Stimulated activated CD4-positive, alpha-beta T cell treated with anti-CD3 and anti-CD28 coated beads, Interleukin-1b, Interleukin-23, amount 100 ng/mL, for 48 hours (primary cell): ENCODE measurements around the gene UNG.
"Not testable (repeated sequence)": the region's sequence is repeated elsewhere in the genome, so short reads cannot be mapped to it uniquely, and the experiment has no call there.

Experiments
- DNase-seq: peaks from one replicate; pipeline ENCODE4 v3.0.0-alpha.2; 2020

UNG gene

DNA sequence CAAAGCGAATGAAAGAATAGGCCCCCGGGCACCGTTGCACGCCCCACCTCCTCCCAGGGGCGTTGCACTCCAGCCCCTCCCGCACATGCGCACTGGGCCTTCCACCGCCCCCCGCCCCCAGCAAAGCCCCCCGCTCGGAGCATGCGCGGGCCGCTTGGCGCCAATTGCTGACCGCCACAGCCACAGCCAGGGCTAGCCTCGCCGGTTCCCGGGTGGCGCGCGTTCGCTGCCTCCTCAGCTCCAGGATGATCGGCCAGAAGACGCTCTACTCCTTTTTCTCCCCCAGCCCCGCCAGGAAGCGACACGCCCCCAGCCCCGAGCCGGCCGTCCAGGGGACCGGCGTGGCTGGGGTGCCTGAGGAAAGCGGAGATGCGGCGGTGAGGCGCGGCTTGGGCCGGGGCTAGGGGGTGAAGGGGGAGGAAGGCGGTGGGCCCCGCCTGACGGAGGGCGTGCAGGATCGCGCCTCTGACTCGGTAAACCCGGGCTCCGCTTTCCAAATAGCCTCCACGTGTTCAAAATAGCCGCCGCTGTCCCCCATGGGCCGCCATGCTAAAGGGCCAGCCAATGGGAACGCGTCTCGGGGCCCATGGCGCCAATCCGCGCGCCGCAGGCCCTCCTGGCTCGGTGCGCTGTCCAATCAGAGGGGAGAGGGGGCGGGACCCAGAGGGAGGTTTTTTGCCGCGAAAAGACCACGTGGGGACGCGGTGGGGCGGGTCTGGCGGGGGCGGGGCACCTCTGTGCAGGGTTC, at the start of gene UNG:
Gene UNG (plus strand): TSS at position 163 of the 748 bp plus-strand sequence. CDS start 83 bp downstream, at position 246.
- DNase-seq: peak; percentile 96

DNA sequence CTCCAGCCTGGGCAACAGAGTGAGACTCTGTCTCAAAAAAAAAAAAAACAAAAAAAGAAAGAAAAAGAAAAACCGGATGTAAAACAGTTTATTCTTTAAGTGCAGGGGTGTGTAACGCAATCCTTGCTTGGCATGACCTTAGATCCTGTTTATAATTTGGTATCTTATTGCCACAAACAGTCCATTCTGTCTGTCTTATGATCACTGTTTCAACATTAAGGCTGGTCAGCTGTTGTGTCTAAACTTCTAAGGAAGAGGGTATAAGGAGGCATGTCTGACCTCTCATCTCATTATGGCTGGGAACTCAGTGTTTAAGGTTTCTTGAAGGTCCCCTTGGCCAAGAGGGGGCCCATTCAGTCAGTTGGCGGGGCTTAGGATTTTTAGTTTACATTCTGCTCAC, 48.7 kb upstream of the UNG start:
- not testable (repeated sequence) for DNase-seq

DNA sequence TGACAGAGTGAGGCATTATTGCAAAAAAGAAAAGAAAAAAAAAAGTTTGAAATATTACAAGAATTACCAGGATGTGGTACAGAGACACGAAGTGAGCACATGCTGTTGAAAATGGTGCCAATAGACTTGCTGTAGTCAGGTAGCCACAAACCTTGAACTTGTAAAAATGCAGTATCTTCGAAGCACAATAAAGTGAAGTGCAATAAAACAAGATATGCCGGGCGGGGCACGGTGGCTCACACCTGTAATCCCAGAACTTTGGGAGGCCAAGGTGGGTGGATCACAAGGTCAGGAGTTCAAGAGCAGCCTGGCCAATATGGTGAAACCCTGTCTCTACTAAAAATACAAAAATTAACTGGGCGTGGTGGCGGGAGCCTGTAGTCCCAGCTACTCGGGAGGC, 47.6 kb upstream of the UNG start:
- not testable (repeated sequence) for DNase-seq

DNA sequence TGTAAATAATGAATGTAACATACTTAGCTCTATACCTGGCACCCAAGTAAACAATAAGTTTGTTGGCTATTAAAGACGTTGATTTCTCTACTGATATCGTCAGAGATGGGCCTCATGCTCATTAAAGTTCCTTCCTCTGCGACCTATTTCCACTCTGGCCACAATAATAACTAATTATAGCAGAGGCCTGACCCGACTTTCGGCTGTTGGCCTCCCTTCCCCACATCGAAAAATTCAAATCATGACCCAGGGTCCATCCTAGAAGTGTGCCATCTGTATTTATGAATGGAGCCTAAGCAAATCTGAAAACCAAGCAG, 45.3 kb upstream of the UNG start:
- no peak for DNase-seq

DNA sequence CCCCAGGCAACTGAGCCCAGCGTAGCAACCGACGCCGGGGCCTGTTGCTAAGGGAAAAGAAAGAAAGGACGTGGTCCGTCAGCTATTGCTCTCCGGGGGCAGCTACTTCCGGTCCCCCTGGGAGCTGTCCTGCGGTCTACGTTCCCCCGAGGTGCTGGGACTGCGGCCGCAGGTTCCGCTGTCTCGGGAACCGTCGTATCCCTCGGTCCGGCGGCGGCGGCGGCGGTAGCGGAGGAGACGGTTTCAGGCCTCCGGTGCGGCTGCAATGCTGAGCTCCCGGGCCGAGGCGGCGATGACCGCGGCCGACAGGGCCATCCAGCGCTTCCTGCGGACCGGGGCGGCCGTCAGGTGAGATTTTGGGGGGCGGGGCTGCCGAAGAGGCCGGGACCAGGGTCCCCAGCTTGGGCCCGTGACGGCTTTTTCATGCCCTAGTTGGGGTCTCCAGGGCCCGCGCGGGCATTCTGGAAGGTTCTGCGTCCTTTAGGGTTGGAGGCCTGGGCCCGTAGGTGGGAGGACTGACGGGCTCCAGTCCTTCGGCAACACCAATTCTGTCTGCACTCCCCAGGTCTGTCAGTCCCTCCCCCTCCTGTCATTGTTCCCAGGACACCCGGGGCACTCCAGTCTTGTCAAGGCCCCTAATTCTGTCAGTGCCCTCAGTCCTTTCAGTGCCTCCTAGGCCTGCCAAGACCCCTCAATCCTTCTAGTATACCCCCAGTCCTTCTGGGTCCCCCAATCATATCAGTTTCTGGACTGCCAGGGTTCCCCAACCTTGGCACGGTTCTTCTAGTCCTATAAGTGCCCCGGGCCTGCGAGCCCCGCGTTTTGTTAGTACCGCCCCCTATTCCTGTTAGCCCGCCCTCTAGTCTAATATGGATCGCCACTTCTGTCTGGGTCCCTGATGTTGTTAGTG, 44.7 kb upstream of the UNG start, which contains the start of gene USP30:
Gene USP30 (plus strand): TSS at position 163 of the 910 bp plus-strand sequence. CDS start 103 bp downstream, at position 266.
- peak; percentile 87 for DNase-seq

DNA sequence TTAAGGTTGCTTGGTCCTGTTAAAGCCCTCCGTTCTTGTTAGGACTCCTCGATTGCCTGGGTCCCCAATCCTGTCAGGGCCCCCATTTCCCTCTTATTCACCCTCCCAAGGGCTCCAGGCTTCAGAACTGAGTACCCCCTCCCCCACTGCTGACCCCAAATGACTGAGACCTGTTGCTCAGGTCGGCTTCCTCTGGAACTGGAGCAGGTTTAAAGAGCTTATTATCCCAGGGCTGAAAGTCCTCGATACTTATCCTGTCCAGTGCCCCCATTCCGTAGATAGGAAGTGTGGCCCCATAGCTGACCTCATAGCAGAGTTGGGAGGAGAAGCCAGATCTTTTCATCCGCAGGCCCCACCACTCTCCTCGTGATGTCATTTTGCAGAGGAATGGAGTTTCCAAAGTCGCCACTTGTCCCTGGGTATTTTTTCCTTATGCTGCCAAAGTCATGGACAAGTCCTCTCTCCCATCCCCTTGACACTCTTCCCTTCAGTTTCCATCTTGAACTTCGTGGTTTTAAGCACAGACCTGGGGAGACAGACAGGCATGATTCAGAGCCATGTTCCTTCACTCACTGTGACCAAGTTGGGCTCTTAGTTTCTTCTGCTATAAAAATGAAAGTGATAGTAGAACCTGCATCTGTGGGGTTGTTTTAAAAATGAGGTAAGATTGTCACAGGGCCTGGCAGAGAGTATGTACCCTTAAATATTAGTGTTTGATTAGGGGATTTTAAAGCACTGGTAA, 43.8 kb upstream of the UNG start:
- DNase-seq: peak; percentile 27

DNA sequence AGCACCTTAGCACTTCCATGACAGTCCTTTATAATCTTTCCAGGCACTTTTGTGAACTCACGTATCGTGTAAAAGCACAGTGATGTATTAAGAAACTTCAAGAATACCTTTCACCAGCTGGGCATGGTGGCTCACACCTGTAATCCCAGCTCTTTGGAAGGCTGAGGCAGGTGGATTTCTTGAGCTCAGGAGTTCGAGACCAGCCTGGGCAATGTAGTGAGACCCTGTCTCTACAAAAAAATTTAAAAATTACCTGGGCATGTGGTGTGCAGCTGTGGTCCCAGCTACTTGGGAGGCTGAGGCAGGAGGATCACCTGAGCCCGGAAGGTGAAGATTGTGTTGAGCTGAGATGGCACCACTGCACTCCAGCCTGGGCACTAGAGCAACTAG, 43.3 kb upstream of the UNG start:
- not testable (repeated sequence) for DNase-seq

DNA sequence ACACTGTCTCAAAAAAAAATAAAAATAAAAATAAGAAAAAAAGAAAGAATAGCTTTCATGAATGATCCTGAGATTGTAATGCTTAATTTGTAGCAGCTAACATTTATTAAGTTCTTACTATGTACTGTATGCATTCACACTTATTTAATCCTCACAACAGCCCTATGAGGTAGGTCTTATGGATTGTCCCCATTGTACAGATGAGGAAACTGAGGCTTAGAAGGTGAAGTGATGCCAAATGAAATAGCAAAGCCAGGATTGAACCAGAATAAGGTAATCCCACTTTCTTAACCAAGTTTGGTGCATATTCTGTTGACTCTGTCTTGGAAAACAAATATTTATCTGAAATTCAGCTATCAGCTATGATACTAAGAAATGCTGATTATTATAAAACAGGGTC, 42.9 kb upstream of the UNG start:
- DNase-seq: no peak

DNA sequence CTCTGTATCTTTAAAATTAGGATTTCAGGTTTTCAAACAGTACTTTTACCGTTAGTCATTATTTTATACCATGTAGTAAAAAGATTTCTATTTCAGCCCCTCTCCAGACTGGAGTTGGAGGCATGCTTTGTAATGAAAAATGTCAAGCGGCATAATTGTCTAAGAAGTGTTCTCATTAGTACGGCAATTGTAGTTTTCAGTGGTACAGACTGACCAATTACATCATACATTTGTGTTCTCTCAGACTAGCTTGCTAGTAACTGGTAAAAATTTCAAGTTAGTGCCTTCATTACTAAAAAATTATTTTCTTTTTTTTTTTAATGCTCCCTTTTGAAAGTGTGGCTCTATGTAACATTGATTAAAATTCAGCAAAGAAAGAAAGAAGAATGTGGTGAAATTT, 40.5 kb upstream of the UNG start:
- no peak for DNase-seq

DNA sequence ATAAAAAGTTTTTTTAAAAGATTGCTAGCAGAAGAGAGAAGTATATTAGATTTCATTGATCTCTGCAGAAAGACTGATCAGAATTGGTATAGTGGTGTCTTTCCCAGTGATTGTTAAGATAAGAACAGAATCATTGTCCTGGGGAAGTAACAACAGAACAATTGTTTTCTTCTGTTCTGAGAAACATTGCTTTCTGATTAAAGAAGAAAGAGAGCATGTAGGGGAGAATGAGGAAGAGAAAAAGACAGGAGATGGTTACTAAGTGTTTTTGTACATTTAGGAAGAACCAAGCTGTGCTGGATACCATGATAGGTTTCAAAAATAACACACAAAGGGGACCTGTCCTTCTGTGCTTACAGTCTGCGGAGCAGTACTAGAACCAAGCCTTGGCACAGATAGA, 40.0 kb upstream of the UNG start:
- no peak for DNase-seq

DNA sequence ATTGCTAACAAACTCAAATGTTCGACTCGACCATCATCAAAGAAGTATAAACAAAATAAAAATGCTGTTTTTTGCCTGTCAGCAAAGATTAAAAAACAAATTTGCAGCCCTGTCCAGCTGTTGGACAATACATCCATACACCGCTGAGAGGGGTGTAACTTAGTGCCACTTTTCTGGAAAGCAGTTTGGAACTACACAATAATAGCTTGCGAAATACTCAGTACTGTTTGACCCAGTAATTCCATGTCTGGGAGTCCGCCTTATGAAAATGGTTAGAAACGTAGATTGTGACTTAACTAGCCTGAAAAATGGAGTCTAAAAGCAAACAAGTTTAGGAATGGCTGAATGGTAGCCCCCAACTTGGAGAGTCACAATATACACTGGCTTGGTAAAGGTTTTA, 38.6 kb upstream of the UNG start:
- no peak for DNase-seq

DNA sequence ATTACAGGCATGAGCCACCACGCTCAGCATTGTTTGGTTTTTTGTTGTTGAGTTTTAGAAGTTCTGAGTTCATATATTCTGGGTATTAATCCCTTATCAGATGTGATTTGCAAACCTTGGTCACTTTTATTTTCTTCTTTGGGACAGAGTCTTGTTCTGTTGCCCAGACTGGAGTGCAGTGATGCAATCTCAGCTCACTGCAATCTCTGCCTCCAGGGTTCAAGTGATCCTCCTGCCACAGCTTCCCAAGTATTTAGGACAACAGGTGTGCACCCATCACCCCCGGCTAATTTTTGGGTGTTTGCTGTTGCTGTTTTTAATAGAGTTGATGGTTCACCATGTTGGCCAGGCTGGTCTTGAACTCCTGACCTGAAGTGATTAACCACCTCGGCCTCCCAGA, 33.3 kb upstream of the UNG start:
- no peak for DNase-seq

DNA sequence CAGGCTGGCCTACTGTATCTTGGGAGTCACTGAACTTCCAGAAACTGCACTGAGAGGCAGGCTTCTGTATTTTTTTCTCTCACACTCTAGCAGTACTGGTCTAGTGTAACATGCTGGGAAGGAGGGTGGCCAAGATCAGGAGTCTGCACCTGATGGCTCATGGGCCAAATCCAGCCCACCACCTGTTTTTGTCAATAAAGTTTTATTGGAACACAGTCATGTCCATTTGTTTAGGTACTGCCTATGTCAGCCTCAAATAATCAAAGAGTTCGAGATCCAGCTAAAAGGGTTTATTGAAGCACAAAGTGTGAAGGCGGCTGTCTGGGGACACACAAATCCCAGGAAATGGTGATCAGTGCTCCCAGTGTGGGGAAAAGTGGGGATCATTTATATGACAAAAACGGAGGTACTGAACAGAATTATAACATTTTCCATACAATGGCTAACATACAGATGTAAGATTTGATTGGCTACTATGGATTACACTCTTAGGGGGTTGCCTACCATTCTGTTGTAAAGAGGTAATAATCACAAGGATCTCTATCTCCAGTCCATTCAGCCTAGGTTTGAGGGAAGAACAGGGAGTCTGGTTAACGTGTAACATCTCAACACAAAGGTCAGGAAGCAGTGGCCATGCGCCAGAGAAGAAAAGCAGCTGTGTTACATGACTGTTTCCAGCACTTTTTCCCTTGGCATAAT, 32.1 kb upstream of the UNG start:
- no peak for DNase-seq

DNA sequence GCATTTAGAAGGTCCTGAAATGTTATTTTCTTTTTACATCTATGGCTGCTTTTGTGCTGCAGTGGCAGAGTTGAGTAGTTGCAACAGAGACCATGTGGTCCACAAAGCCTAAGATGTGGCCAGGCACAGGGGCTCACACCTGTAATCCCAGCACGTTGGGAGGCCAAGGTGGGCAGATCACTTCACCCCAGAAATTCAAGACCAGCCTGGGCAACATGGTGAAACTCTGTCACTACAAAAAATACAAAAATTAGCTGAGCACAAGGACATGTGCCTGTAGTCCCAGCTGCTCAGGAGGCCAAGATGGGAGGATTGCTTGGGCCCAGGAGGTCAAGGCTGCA, 31.6 kb upstream of the UNG start:
- DNase-seq: no peak

DNA sequence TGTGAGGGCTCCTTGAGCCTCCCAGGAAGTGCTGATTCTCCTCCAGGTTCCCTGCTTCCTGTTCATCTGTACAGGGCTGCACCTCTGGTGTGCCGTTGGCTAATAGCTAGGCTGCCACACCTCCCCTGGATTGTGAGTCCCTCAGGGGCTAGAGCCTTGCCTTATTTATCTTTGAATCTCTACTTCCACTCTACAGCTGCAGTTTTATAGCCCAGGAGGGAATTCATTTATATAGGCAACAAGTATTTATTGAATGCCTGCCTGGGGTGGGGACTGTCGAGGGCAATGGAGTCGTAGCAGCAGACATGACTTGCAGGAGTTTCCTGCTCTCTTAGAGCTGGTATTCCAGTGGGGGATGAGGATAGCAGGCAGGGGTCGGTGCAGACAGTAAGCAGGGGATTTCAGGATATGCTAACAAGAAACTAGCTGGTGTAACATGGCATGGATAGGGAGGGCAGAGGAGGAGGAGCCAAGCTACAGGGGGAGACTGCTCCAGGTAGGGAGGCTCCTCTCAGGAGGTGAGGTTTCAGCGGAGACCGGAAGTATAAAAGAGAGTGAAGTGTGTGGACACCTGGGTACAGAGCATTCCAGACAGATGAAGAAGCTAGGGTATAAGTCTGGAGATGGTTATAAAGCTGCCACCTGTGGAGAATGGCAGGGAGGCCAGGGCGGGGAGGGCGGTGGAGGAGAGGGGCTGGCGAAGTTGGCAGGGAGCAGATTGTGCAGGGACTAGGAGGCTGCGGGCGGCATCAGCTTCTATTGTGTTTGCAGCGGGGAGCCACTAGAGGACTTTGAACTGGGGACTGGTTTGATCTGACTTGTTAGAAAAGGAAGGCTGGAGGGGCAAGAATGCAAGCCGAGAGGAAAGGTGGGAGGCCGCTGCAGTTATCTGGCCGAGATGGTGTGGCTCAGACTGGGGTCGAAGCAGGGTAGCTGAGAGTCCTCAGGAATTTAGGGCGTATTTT, 27.8 kb upstream of the UNG start:
- DNase-seq: no peak

DNA sequence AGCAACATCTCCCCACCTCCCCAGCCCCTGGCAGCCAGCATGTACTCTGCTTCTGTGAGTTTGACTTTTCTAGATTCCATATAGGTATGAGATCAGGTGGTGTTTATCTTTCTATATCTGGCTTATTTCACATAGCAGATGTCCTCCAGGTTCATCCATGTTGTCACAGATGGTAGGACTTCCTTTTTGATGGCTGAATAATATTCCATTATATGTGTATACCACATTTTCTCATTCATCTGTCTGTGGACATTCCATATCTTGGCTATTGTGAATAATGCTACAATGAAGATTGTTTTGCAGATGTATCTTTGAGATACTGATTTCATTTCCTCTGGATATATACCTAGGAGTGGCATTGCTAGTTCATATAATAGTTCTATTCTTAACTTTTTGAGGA, 22.5 kb upstream of the UNG start:
- no peak for DNase-seq

DNA sequence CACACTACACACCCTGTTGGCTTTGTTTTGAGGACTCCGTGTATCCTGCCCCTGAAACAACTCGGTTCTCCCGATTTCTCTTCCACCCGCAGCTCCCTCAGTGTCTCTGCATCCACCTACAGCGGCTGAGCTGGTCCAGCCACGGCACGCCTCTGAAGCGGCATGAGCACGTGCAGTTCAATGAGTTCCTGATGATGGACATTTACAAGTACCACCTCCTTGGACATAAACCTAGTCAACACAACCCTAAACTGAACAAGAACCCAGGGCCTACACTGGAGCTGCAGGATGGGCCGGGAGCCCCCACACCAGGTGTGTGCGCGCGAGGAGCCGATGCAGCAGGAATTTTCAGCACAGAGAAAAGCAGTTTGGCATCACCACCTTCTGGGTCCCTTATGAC, 14.6 kb upstream of the UNG start:
- no peak for DNase-seq

DNA sequence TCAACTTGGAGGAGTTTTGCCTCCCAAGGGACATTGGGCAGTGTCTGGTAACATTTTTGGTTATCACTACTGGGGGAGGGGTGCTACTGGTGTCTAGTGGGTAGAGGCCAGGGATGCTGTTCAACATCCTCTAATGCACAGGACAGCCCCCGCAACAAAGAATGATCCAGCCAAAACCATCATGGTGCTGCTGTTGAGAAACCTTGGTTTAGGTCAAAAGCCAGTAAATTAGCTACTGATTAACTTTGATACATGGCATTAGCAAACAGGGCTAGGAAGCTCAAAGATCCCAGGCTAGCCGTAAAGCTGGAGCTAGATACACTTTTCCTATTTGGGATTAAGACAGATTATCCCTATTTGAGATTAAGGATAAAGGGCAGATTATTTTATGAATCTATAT, 13.0 kb upstream of the UNG start:
- no peak for DNase-seq

DNA sequence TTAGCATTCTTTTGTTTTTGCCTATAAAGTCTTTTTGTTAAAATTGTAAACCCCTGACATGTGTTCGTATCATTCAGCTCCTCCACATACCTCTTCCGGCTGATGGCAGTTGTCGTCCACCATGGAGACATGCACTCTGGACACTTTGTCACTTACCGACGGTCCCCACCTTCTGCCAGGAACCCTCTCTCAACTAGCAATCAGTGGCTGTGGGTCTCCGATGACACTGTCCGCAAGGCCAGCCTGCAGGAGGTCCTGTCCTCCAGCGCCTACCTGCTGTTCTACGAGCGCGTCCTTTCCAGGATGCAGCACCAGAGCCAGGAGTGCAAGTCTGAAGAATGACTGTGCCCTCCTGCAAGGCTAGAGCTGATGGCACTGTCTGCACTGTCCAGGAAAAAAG, 11.8 kb upstream of the UNG start:
- no peak for DNase-seq

DNA sequence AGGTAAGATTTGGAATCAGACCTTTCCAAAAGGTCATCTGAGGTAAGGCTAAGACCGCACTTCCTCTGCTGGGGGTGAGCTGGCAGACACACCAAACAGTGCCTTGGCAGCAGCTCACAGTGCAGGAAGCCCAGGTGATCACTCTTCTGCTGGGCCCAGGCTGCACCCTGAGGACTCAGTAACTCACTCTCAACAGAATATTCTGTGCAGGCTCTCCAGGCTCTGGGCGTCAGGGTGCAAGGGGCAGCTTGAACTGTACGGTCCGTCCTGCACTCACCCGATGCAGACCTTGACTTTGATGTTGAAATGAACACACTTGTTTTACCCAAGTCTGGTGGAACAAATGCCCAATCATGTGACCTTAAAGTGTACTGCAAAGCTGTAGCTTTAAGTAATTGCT, 10.1 kb upstream of the UNG start:
- DNase-seq: no peak

DNA sequence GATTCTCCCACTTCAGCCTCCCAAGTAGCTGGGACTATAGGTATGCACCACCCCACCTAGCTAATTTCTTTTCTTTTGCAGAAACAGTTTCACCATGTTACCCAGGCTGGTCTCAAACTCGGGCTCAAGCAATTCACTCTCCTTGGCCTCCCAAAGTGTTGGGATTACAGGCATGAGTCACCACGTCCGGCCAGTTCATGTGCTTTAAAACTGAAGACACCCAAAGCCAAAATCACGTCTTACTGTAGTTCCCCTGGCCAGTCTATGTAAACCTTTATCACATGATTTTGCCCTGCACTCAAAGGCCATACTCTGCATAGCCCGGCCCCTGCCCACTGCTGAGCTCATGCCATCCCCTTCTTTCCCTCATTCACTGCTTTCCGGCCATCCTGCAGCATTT, 8.6 kb upstream of the UNG start:
- no peak for DNase-seq

DNA sequence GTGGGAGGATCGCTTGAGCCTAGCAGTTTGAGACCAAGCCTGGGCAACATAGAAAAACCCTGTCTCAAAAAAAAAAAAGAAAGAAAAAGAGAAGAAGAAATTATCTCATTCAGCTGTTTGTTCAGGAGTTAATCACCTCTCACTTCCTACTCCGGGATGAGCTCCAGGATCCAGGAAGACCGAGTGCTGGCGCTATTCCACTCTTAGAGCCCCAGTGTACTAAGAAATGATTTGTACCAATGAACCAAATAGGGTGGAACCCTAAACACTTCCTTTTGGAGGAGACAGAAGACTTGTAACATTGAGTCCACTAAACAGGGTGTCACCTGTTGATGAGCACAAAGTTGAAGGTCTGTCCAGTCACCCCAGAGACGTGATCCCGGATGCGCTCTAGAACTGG, 7.7 kb upstream of the UNG start:
- no peak for DNase-seq
